ENCODE data around the gene PARP14. TPM values are rescaled to one million over a fixed set of nuclear protein-coding genes. Genes with fewer than 3 reads are reported as not detected.

The PARP14 gene
- total RNA-seq, 1 experiment from 2014 or later: 46.0 TPM

- ChIA-PET CTCF (no interaction called here), POLR2A (no interaction called here)
- H3K27me3 ChIP-seq (ENCODE audit: control insufficient read depth, insufficient read depth, low read length): no peaks in the 10 kb centered on the region
- H3K36me3 ChIP-seq (ENCODE audit: control insufficient read depth, insufficient read depth, low read length): peaks cover 4% of the 10 kb centered on the region; the same call in 1 of the 2 replicates
- no peaks in the 10 kb centered on the region for H3K9me3 ChIP-seq (ENCODE audit: control insufficient read depth, insufficient read depth, low read depth, low read length)
- H3K27ac ChIP-seq (ENCODE audit: low read length): no peak overlapping the region
- intact Hi-C loops (cut with micrococcal nuclease; ENCODE audit: unreplicated experiment): no loop called here
- ATAC-seq (no peak), DNase-seq (ENCODE audit: low read depth, low spot score) (no peak)
- in situ Hi-C loops (cut with HindIII; ENCODE audit: low pct_unique_long_range_greater_than_20kb, low sequenced_read_pairs): no loop called here
- peaks cover 9% of the 10 kb centered on the region for H3K4me1 ChIP-seq (ENCODE audit: control insufficient read depth, insufficient read depth, low read length)
- BruUV-seq (replicated peaks): no TSS peak
- TF ChIP-seq SIN3A (IDR thresholded peaks at IDR 0.05; ENCODE audit: borderline replicate concordance, insufficient read depth, low read depth, low read length): no peak
- H3K4me3 ChIP-seq (ENCODE audit: low read depth in 2 of 2, low read length in 2 of 2): no peak overlapping the region
These were observed 8.9 kb downstream of the PARP14 start for GRCh38 chr3:122689587-122689986.

GRCh38 chr3:122690096-122690495 lies 9.5 kb downstream of the PARP14 start:
- peaks cover 9% of the 10 kb centered on the region for H3K4me1 ChIP-seq (ENCODE audit: control insufficient read depth, insufficient read depth, low read length)
- TF ChIP-seq TCF7L2 (IDR thresholded peaks at IDR 0.05; ENCODE audit: low read depth, low read length) (no peak), SIN3A (IDR thresholded peaks at IDR 0.05; ENCODE audit: borderline replicate concordance, insufficient read depth, low read depth, low read length) (no peak), CTCF (IDR thresholded peaks at IDR 0.05) (no peak), POLR2AphosphoS5 (IDR thresholded peaks at IDR 0.05; ENCODE audit: low read depth, low read length) (no peak), REST (IDR thresholded peaks at IDR 0.05; ENCODE audit: insufficient read depth in 1 of 2, low read depth in 2 of 2, low read length in 1 of 2) (no peak)

GRCh38 chr3:122691195-122691594 lies 10.6 kb downstream of the PARP14 start:
- intact Hi-C loops (cut with micrococcal nuclease; ENCODE audit: unreplicated experiment): no loop called here
- DNase-seq (ENCODE audit: low read depth, low spot score): no peak

More at GRCh38 chr3:122690096-122690495, 9.5 kb downstream of the PARP14 start:
- intact Hi-C loops (cut with micrococcal nuclease; ENCODE audit: unreplicated experiment) (no loop called here), in situ Hi-C loops (cut with HindIII; ENCODE audit: low pct_unique_long_range_greater_than_20kb, low sequenced_read_pairs) (no loop called here)
- POLR2A ChIA-PET: no interaction called here
- ATAC-seq (no peak), DNase-seq (ENCODE audit: low read depth, low spot score) (no peak)
- H3K4me3 ChIP-seq (ENCODE audit: low read depth in 2 of 2, low read length in 2 of 2): no peak overlapping the region
- no TSS peak for BruUV-seq (replicated peaks)
- no peaks in the 10 kb centered on the region for H3K27me3 ChIP-seq (ENCODE audit: control insufficient read depth, insufficient read depth, low read length)
- CTCF ChIA-PET: interaction anchor here (0.6 kb wide), 1 partner anchor 934 kb away, joined by 5 read pairs; no protein-coding TSS in a partner anchor
- H3K27ac ChIP-seq (ENCODE audit: low read length): no peak overlapping the region
- H3K9me3 ChIP-seq (ENCODE audit: control insufficient read depth, insufficient read depth, low read depth, low read length): no peaks in the 10 kb centered on the region
- peaks cover 4% of the 10 kb centered on the region; the same call in 1 of the 2 replicates for H3K36me3 ChIP-seq (ENCODE audit: control insufficient read depth, insufficient read depth, low read length)

More at GRCh38 chr3:122691195-122691594, 10.6 kb downstream of the PARP14 start:
- in situ Hi-C loops (cut with HindIII; ENCODE audit: low pct_unique_long_range_greater_than_20kb, low sequenced_read_pairs): no loop called here
- peaks cover 6% of the 10 kb centered on the region; the same call in 1 of the 2 replicates for H3K36me3 ChIP-seq (ENCODE audit: control insufficient read depth, insufficient read depth, low read length)
- peaks cover 9% of the 10 kb centered on the region for H3K4me1 ChIP-seq (ENCODE audit: control insufficient read depth, insufficient read depth, low read length)
- ChIA-PET POLR2A (no interaction called here), CTCF (no interaction called here)
- ATAC-seq: peak; percentile 93
- TF ChIP-seq POLR2AphosphoS5 (IDR thresholded peaks at IDR 0.05; ENCODE audit: low read depth, low read length) (no peak), SIN3A (IDR thresholded peaks at IDR 0.05; ENCODE audit: borderline replicate concordance, insufficient read depth, low read depth, low read length) (no peak), REST (IDR thresholded peaks at IDR 0.05; ENCODE audit: insufficient read depth in 1 of 2, low read depth in 2 of 2, low read length in 1 of 2) (no peak), CTCF (IDR thresholded peaks at IDR 0.05) (no peak), TCF7L2 (IDR thresholded peaks at IDR 0.05; ENCODE audit: low read depth, low read length) (no peak)
- no peak overlapping the region for H3K4me3 ChIP-seq (ENCODE audit: low read depth in 2 of 2, low read length in 2 of 2)
- no TSS peak for BruUV-seq (replicated peaks)
- H3K27ac ChIP-seq (ENCODE audit: low read length): 0 out of 2 replicates have a peak overlapping the region, but pooled peaks have one; percentile 20
- H3K27me3 ChIP-seq (ENCODE audit: control insufficient read depth, insufficient read depth, low read length): no peaks in the 10 kb centered on the region
- no peaks in the 10 kb centered on the region for H3K9me3 ChIP-seq (ENCODE audit: control insufficient read depth, insufficient read depth, low read depth, low read length)

Data from Panc1 (cell line).